HG02610 (cell line): ENCODE results near the gene CCDC107.

ENCODE experiments used
- ATAC-seq: cut with Tn5 transposase; IDR thresholded peaks from one replicate; pipeline ENCODE4 v1.9.1; 2021; ENCODE audit warnings: mild to moderate bottlenecking, moderate library complexity; ENCODE audit not compliant: unreplicated experiment

Gene CCDC107

DNA sequence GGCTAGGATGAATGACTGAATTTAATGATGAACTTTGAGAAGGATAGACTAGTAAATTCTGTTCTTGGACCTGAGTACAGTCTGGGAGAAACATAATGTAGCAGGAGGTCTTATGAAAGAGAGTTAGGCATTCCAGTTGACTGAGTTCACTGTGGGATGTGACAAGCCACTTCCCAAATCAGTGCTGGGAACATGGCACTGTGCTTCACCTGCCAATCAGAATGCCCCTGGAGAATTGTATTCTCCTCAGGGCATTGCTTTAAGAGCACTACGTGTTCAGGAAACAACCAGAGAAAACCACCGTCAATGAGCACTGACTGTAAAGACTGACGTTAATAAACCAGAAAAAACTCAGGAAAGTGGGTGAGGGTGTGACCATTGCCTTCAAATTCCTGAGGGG lies 1.2 kb downstream of the CCDC107 start:
- ATAC-seq: no peak

DNA sequence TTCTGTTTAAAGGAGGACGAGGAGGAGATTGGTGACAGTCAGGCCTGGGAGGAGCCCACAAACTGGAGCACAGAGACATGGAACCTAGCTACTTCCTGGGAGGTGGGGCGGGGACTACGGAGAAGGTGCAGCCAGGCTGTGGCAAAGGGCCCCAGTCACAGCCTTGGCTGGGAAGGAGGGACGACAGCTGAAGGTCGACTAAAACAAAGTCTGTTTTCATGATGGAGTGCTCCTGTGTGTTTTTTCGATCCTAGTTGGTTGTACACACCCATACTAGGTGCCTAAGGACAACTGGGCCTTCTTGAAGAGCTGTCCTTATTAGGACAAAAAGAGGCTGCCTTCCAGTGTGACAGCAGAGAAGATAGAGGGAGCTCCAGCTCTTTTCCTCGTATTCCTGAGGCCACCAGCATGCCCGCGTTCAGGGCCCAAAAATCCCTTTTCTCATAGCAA lies 2.9 kb downstream of the CCDC107 start:
- no peak for ATAC-seq

DNA sequence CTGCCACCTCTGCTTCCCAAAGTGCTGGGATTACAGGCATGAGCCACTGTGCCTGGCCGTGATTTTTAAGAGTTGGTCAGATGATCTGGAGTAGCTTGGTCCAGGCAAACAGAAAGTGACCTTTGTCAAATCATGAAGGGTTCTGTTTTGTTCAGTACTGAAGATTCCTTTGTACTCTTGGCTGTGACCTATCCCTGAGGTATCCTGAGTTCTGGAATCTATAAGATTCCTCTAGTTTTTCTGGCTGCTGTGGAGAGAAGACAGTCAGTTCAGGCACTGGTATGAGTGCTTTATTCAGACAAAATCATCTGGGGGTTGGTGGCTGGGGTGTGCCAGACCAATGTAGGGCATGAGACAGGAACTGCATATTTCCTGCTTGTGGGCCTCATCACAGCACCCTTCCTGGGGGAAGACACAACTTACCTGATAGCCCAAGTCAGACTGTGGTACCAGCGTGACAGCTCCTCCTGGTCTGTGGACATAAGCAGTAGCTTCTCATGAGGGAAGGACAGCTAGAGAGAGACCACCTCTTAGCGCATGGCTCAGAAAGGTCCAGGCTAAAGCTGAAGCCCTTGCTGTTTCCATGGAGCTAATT lies 3.8 kb downstream of the CCDC107 start:
- no peak for ATAC-seq

DNA sequence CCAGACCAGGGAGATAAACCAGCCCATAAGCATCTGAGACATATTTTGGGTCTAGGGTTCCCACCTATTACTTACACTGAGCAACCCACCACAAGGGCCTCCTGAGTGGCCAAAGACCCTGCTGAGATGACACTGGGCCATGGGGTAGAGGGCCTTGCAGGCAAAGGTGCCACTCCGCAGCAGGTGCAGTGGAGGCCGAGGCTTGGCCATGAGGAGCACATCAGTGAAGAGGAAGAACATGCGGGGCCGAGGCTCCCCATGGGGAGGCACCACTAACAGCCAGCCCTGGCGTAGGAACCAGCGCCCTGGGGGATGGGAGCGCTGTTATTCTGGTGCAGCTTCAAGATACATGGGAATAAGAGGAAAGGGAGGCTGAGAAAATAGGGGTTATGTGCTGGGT lies 4.3 kb downstream of the CCDC107 start:
- ATAC-seq: no peak

DNA sequence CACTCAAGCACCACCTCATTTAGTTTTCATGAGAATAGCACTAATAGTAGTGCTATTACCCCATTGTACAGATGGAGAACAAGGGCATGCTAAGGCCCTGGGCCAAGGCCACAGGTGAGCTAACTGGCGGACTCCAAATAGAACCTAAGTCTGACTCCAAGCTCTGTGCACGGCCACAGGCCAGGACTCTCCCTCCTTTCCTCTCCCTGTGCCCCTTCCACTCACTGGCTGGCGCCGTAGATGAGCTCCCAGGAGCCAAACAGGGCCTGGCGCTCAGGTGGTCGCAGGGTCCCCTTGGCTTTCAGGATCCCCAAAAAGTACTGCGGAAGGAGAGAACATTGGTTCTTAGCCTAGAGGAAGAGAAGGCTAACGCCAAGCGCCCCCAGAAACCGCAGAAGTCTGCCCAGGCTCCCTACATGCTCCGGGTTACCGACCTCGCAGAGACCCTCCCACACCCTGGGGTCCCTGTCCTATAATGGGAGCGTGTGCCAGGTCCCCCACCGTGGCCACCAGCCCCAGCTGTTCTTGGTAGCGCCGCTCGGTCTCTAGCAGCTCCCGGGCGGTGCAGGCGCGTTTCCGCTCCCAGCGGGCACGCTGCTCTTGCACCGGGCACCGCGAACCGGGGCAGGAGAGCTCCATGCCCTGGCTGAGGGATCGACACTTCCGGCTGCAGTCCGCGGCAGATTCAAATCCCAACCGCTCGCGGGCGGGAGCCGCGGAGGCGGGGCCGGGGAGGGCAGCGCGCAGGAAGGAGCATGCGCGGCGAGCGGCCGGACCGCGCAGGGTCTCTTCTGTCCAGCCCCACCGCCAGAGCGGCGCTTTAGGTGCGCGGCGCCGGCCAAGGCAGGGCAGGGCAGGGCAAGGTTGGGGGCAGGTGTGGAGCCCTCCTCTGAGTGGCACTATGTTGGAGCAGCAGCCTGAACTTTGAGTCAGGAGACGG lies 6.7 kb downstream of the CCDC107 start, which contains the start of gene ARHGEF39:
Gene ARHGEF39 (minus strand): TSS at position 665 of the 940 bp plus-strand sequence. CDS start 26 bp downstream, at position 639.
- peak; percentile 66 for ATAC-seq

DNA sequence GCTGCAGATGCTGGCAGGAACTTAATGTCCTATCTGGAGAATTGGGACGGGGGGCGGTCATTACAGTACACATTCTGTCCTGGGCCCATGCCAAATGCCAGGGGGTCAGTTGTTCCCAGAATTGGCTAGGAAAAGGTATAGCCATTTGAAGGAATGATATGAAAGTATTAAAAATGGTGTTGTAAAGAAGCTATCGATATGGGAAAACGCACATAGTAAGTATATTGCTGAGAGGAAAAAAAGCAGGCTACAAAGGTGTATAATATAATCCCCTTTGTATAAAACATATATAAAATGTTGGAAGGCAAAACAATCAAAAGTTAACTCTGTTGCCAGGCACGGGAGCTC lies 7.4 kb downstream of the CCDC107 start:
- ATAC-seq: no peak

DNA sequence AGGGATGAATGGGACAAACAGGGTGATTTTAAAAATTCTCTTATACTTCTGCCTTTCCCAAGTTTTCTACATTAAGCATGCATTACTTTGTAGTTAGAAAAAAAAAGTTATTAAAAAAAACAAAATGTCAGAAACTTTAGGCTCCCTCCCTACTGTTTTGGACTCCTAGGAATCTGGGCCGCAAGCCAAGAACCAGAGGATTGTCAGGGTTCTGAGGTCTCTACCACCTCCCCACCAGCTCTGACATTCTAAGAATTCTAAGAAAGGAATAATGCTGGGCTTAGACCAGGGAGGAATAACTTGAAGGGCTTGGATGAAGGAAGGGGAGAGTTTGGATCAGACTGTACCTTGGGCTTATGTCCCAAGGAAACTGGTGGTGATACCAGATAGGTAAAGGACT lies 8.0 kb downstream of the CCDC107 start:
- ATAC-seq: no peak

DNA sequence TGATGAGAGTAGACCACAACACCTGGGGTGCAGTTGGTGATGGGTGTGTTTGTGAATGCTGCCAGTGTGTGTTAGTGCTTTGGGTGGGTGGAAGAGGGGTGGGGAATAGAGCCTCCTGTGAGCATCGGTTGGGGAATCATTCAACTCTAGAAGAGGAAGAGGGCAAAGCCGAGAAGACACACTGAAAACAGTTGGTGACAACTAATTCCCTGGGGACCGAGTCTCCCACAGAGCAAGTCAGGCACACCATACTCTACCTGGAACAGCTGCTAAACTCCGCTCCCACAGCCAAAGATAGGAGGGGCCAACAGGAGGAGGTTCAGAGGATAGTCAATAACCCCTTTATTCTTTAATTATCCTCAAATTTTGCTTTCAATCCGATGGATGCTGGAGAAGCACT lies 8.5 kb downstream of the CCDC107 start:
- no peak for ATAC-seq

DNA sequence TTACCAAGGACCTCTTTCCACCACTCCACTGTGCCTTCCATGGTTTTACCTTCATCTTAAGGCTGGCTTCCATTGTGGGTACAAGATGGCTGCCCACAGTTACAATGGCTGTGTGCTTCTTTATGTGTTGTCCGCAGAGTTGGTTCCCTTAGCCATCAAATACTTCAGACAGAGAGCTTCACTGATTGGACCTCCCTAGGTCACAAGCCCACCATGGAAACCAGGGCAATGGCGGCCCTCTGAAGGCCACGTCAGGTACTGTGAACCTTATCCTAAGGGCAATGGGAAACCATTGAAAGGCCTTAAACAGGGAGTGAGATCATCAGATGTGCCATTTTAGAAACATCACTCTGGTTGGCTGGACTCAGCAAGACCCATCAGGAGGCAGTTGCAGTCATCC lies 9.8 kb downstream of the CCDC107 start:
- no peak for ATAC-seq

DNA sequence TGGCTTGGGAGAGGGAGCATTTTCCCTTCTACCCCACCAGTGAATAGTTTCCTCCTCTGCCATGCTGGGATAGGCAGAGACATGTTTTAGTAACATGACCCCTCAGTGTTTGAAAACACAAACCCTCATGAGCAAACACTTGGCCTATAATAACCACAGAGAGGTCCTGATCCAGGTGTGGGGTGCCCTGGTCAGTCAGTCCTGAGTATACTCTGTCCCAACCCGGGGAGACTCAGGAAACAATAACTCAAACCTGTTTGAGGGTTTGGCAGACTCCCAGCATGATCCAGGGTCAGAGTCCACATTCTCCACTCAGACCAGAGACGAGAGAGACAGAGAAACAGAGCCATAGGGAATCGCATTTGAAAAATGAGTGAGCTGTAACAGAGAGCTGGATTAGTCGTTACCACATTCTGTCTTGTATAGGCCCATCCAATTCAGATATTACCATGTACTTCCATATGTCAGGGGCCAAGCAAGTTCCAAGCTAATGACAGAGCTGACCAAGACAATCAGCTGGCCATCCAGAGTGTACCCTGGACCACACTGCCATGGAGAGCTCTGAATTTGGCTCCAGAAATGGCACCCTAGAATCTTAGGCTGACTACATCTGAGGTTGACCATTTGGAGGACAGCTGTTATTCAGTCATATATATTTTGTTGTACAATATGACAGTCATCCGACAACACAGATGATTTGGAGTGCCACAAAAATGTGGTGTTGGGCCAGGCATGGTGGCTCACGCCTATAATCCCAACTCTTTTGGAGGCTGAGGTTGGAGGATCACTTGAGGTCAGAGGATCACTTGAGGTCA lies 11.4 kb downstream of the CCDC107 start:
- no peak for ATAC-seq

DNA sequence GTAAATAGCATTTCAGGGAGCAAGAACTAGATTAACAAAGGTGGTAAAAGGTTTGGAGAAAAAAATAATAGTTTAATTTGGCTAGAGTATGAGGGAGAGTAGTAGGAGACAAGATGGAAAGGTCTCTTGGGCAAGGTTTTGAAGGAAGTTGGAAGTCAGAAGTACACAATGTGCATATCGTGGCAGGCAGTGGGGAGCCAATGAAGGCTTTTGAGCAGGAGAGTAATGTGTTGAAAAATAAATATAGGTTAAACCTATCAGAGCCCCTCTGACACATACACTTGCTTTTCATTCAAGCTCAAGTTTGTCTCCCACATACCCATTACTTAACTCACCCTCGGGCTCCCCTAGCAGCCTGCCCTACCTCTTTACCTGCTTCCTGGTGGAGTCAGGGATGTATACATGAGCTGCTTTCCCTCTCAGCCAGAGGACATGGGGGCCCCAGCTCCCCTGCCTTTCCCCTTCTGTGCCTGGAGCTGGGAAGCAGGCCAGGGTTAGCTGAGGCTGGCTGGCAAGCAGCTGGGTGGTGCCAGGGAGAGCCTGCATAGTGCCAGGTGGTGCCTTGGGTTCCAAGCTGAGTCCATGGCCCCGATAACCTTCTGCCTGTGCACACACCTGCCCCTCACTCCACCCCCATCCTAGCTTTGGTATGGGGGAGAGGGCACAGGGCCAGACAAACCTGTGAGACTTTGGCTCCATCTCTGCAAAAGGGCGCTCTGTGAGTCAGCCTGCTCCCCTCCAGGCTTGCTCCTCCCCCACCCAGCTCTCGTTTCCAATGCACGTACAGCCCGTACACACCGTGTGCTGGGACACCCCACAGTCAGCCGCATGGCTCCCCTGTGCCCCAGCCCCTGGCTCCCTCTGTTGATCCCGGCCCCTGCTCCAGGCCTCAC lies 15.3 kb downstream of the CCDC107 start, which contains the start of gene CA9:
Gene CA9 (plus strand): TSS at position 797 of the 893 bp plus-strand sequence. CDS start 32 bp downstream, at position 829.
- ATAC-seq: no peak

DNA sequence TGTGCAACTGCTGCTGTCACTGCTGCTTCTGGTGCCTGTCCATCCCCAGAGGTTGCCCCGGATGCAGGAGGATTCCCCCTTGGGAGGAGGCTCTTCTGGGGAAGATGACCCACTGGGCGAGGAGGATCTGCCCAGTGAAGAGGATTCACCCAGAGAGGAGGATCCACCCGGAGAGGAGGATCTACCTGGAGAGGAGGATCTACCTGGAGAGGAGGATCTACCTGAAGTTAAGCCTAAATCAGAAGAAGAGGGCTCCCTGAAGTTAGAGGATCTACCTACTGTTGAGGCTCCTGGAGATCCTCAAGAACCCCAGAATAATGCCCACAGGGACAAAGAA lies 15.9 kb downstream of the CCDC107 start:
- ATAC-seq: no peak

DNA sequence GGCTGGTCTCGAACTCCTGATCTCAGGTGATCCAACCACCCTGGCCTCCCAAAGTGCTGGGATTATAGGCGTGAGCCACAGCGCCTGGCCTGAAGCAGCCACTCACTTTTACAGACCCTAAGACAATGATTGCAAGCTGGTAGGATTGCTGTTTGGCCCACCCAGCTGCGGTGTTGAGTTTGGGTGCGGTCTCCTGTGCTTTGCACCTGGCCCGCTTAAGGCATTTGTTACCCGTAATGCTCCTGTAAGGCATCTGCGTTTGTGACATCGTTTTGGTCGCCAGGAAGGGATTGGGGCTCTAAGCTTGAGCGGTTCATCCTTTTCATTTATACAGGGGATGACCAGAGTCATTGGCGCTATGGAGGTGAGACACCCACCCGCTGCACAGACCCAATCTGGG lies 17.1 kb downstream of the CCDC107 start:
- no peak for ATAC-seq

DNA sequence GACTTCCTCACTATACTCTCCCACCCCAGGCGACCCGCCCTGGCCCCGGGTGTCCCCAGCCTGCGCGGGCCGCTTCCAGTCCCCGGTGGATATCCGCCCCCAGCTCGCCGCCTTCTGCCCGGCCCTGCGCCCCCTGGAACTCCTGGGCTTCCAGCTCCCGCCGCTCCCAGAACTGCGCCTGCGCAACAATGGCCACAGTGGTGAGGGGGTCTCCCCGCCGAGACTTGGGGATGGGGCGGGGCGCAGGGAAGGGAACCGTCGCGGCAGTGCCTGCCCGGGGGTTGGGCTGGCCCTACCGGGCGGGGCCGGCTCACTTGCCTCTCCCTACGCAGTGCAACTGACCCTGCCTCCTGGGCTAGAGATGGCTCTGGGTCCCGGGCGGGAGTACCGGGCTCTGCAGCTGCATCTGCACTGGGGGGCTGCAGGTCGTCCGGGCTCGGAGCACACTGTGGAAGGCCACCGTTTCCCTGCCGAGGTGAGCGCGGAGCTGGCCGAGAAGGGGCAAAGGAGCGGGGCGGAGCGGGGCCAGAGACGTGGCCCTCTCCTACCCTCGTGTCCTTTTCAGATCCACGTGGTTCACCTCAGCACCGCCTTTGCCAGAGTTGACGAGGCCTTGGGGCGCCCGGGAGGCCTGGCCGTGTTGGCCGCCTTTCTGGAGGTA lies 17.8 kb downstream of the CCDC107 start:
- no peak for ATAC-seq

DNA sequence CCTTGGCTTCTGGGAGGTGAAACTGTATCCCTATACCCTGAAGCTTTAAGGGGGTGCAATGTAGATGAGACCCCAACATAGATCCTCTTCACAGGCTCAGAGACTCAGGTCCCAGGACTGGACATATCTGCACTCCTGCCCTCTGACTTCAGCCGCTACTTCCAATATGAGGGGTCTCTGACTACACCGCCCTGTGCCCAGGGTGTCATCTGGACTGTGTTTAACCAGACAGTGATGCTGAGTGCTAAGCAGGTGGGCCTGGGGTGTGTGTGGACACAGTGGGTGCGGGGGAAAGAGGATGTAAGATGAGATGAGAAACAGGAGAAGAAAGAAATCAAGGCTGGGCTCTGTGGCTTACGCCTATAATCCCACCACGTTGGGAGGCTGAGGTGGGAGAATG lies 21.0 kb downstream of the CCDC107 start:
- no peak for ATAC-seq

DNA sequence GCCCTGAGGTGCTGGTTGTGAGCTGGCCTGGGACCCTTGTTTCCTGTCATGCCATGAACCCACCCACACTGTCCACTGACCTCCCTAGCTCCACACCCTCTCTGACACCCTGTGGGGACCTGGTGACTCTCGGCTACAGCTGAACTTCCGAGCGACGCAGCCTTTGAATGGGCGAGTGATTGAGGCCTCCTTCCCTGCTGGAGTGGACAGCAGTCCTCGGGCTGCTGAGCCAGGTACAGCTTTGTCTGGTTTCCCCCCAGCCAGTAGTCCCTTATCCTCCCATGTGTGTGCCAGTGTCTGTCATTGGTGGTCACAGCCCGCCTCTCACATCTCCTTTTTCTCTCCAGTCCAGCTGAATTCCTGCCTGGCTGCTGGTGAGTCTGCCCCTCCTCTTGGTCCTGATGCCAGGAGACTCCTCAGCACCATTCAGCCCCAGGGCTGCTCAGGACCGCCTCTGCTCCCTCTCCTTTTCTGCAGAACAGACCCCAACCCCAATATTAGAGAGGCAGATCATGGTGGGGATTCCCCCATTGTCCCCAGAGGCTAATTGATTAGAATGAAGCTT lies 21.8 kb downstream of the CCDC107 start:
- ATAC-seq: no peak

DNA sequence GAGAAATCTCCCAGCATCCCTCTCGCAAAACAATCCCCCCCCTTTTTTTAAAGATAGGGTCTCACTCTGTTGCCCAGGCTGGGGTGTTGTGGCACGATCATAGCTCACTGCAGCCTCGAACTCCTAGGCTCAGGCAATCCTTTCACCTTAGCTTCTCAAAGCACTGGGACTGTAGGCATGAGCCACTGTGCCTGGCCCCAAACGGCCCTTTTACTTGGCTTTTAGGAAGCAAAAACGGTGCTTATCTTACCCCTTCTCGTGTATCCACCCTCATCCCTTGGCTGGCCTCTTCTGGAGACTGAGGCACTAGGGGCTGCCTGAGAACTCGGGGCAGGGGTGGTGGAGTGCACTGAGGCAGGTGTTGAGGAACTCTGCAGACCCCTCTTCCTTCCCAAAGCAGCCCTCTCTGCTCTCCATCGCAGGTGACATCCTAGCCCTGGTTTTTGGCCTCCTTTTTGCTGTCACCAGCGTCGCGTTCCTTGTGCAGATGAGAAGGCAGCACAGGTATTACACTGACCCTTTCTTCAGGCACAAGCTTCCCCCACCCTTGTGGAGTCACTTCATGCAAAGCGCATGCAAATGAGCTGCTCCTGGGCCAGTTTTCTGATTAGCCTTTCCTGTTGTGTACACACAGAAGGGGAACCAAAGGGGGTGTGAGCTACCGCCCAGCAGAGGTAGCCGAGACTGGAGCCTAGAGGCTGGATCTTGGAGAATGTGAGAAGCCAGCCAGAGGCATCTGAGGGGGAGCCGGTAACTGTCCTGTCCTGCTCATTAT lies 22.4 kb downstream of the CCDC107 start:
- ATAC-seq: no peak

DNA sequence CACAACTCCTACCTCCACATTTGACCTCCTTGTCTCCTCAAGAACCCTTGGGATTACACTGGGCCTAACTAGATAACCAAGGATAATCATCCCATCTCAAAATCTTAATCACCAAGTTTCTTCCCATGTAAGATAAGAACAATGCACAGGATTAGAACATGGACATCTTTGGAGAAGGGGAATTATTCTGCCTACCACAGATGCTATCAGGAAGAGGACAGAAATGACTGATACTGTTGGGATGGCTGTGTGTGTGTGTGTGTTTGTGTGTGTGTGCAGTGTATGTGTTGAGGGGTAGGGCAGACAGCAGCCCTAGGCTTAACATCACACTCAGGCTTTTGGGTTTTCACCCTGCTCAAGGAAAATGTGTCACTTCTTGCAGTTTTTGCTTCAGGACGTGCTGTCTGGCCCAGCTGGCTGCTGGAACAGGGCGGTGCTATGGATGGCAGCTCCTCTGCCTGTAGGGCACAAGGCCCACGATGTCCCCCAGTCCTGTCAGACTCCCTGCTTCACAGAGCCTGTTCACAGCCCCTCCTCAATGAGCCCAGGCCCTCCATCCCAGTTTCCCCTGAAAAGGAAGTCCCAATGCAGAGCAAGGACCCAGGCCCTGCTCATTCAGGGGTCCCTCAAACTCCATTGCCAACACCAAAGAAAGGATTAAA lies 23.4 kb downstream of the CCDC107 start:
- no peak for ATAC-seq
